GM12875 (cell line): Measurements from ENCODE around the gene HSD3B2.

Experiments used
- H3K4me3 ChIP-seq: one replicate; pipeline ENCODE4 v1.5.1; 2011; ENCODE audit warnings: low read depth, low read length, control low read depth
- CTCF ChIP-seq: IDR thresholded peaks from 2 replicates; pipeline ENCODE4 v1.5.1; 2011; ENCODE audit warnings: low read depth, mild to moderate bottlenecking, control low read depth, inconsistent platforms, low read length, moderate library complexity, borderline replicate concordance; ENCODE audit not compliant: insufficient read depth

Gene HSD3B2

DNA sequence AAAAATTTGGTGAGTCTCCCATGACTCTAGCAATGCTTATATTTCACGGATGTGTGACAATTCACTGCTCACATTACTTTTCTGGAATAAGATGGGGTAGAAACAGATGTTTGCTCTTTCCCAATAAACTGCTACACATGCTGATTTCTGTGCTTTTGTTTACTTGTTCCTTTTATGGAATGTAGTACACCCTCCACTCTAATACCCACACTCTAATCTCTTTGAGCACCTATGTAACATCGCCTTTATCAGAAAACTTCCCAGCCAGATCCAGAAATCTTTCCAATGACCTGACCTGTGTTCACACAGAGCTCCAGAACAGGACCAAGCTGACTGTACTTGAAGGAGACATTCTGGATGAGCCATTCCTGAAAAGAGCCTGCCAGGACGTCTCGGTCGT, 4.2 kb downstream of the HSD3B2 start:
- no peak for TF ChIP-seq CTCF
- H3K4me3 ChIP-seq, result no peak overlapping the region

DNA sequence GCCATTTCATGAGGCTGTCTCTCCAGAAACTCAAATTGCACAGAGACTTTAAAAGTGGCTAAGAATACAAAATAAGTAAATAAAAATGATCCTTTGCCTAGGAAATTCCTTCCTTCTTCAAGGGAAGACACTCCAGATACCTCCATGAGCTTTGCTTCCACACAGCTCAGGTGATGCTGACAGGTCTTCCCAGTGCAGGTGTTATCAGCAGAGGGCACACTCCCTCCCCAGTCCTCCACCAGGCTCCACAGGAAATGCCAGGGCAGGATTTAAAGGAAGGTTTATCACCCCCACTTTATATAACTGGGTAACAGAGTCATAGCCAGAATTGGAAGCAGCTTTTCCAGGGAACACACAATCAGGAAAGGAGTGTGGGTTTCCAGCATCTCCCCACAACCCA, 5.7 kb downstream of the HSD3B2 start:
- H3K4me3 ChIP-seq, result no peak overlapping the region
- TF ChIP-seq CTCF, result no peak

DNA sequence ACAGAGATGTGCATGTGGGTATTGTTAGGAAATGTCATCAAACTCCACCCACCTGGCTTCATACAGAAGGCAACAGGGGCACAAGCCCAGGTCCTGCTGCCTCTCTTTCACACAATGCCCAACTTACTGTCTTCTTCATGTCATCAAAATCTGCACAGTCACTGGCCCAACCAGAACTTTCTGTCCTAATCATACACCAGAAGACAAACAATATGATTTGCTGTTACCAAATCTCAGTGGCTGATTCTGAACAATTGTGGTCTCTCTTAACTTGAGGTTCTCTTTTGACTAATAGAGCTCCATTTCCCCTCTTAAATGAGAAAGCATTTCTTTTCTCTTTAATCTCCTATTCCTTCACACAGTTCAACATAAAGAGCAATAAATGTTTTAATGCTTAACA, 7.7 kb downstream of the HSD3B2 start:
- H3K4me3 ChIP-seq, result no peak overlapping the region
- no peak for TF ChIP-seq CTCF

DNA sequence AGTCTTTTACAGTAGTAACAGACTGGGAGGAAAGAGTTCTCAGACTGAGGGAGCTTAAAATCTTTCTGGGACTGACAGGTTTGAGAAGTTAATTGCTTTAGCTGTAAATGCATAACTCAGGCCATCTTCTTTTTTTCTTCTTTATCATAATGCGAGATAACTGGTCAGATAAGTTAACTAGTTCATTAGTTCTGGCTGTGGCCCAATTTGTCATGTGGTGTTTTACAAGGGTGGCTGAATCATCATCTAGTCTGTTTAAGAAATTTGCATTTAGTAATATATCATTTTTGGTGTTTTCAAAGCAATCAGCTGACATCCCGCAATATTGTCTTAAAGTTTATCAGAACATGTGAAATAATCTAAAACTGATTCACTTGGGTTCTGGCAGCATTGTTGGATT, 14.0 kb downstream of the HSD3B2 start:
- no peak overlapping the region for H3K4me3 ChIP-seq
- no peak for TF ChIP-seq CTCF

- H3K4me3 ChIP-seq, result no peak overlapping the region
These were observed 14.7 kb downstream of the HSD3B2 start for GRCh38 chr1:119429687-119430086.

DNA sequence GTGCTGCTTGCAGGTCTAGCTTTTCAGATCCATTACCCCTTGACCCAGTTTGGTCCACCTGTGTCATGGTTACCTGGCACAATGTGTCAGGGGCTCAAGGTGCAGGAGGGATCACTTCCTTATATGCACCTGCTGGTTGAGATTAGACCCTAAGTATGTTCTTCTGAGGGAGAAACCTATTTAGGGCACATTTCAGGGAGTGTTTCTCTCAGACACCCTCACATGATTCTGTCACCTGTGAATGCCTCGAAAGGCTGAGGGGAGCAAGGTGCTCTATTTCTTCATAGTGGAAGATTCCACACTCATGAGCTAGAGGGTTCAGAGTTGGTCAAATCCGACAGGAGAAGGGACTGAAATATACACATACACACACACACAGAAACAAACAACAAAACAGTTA, 15.5 kb downstream of the HSD3B2 start:
- no peak for TF ChIP-seq CTCF
- H3K4me3 ChIP-seq, result no peak overlapping the region

More at GRCh38 chr1:119429687-119430086, 14.7 kb downstream of the HSD3B2 start:
- TF ChIP-seq CTCF, result no peak

DNA sequence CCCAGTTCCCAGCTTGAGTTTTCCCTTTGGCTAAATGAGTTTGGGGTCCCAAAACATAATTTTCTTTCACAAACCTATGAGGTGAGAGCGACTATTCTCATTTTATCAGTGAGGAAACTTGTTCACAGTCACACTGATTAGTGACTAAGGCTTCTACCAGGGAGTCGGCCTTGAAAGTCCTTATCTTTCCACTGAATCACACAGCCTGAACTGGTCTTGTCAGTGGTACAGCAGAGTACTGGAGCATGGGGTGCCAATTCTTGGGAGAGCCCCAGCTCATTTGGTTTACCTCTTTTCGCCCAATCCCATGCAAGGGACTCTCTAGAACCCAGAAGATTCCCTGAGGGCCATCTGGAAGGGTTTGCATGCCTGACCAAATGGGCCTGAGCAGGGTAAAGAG, 16.9 kb downstream of the HSD3B2 start:
- TF ChIP-seq CTCF, result no peak
- H3K4me3 ChIP-seq, result no peak overlapping the region
